ENCODE measurements around the gene SERPINB8. TPM values are rescaled to one million over a fixed set of nuclear protein-coding genes. Genes with fewer than 3 reads are reported as not detected.

Gene SERPINB8
- total RNA-seq, 4 donors from 2014 or later, result 6.2 to 18.4 (median 11.1) TPM

- TF ChIP-seq POLR2A (IDR thresholded peaks at IDR 0.05; ENCODE audit: low read depth) (no peak), EP300 (IDR thresholded peaks at IDR 0.05) (no peak), POLR2AphosphoS5 (IDR thresholded peaks at IDR 0.05) (no peak), CTCF (IDR thresholded peaks at IDR 0.05) (no peak)
- no peak for DNase-seq (ENCODE audit: extremely low spot score)
- H3K27me3 ChIP-seq, result peaks cover 0 to 12% (median 0%) of the 10 kb centered on the region in 4 donors
- H3K9me3 ChIP-seq, result no peaks in the 10 kb centered on the region
- no peaks in the 10 kb centered on the region for H3K36me3 ChIP-seq
- no peak overlapping the region for H3K4me3 ChIP-seq
- peaks cover 5 to 9% (median 8%) of the 10 kb centered on the region in 4 donors for H3K4me1 ChIP-seq
- no peak overlapping the region for H3K27ac ChIP-seq (replicated peaks in 1 of 4)
- intact Hi-C loops (cut with DNase I), result loop anchor here (2.0 kb wide), 1 partner anchor 14 kb away; no protein-coding TSS in a partner anchor
These were observed 5.0 kb upstream of the SERPINB8 start for GRCh38 chr18:63964908-63965307.

GRCh38 chr18:63965716-63966330, 4.1 kb upstream of the SERPINB8 start:
- intact Hi-C loops (cut with DNase I), result loop anchor here (2.0 kb wide), 1 partner anchor 13 kb away; no protein-coding TSS in a partner anchor
- H3K9me3 ChIP-seq, result no peaks in the 10 kb centered on the region
- no peak for TF ChIP-seq CTCF (IDR thresholded peaks at IDR 0.05)
- H3K27me3 ChIP-seq, result peaks cover 0 to 12% (median 0%) of the 10 kb centered on the region in 4 donors
- H3K27ac ChIP-seq (replicated peaks in 1 of 4), result no peak overlapping the region
- WGBS, result 71% methylated on average over 5 of the region's 5 CpGs
- H3K36me3 ChIP-seq, result no peaks in the 10 kb centered on the region
- H3K4me3 ChIP-seq, result no peak overlapping the region
- DNase-seq (ENCODE audit: extremely low spot score), result no peak
- H3K4me1 ChIP-seq, result peaks cover 5 to 12% (median 10%) of the 10 kb centered on the region in 4 donors

DNA sequence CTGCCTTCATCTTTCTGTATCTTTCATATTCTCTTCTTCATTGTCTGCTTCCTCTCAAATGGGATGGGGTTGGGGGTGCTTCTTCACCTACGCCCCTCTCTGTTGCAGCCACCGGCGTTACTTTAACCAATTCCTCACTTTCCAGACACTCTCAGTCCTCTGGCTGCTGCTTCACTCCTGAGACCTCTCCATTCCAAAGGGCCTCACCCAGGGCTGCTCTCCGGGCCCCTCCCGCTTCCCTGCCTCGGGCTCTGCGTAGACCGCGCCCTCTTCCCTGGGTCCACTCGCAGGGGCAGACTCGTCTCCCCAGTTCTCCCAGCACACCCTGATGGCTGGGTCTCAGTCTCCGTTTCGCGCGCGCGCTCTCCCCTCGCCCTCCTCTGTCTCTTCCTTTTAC, 926 bp downstream of the SERPINB8 start:
- intact Hi-C loops (cut with DNase I), result loop anchor here (10.0 kb wide), 1 partner anchor 1446 kb away; the partner anchor contains the start of gene ZCCHC2
- TF ChIP-seq POLR2A (IDR thresholded peaks at IDR 0.05; ENCODE audit: low read depth), result no peak
- no peak for TF ChIP-seq EP300 (IDR thresholded peaks at IDR 0.05)
- no peak for TF ChIP-seq POLR2AphosphoS5 (IDR thresholded peaks at IDR 0.05)
- H3K27ac ChIP-seq (replicated peaks in 1 of 4), result peak overlapping the region; percentile 89 to 97 (median 93)
- H3K9me3 ChIP-seq, result no peaks in the 10 kb centered on the region
- H3K27me3 ChIP-seq, result no peaks in the 10 kb centered on the region
- 26% methylated on average over 18 of the region's 18 CpGs for WGBS
- DNase-seq (ENCODE audit: extremely low spot score), result no peak
- H3K36me3 ChIP-seq, result no peaks in the 10 kb centered on the region
- peaks cover 5 to 17% (median 15%) of the 10 kb centered on the region in 4 donors for H3K4me1 ChIP-seq
- peak overlapping the region; percentile 65 to 81 (median 76) for H3K4me3 ChIP-seq

DNA sequence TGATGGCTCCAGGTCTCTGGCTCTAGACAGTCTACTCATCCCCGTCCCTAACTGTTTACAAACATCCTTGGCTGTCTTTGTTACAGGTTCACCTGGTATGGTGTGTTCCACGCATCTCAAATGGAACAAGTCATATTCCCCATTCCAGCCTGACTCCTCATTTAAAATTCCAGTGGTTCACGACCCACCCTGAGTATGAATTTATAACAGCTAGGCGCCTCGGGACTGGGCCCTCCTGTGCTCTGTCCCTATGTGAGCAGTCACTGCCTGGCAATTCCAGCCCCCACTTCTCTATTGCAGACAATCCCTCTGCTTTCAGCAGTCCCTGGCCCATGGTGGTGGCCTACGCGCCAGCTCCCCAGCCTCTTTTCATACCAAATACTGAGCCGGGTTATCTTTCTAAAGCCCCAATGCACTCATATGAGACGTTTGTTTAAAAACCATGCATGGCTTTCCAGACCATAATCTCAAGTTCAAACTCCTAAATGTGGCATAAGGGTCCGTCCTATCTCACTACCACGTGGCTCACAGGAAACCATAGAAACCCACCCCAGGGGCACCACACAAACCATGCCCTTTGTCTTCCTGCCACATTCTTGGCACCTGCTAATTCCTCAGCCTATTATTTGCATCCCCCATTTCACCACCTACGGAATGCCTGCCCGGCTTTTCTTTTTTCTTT, 1.6 kb downstream of the SERPINB8 start:
- Histone ChIP-seq H3K4me1 (peaks cover 5 to 17% (median 15%) of the 10 kb centered on the region in 4 donors), H3K36me3 (no peaks in the 10 kb centered on the region), H3K4me3 (peak overlapping the region; percentile 65 to 81 (median 76)), H3K27ac (replicated peaks in 1 of 4) (peak overlapping the region; percentile 89 to 97 (median 93)), H3K9me3 (no peaks in the 10 kb centered on the region), H3K27me3 (no peaks in the 10 kb centered on the region)
- no peak for DNase-seq (ENCODE audit: extremely low spot score)
- TF ChIP-seq EP300 (IDR thresholded peaks at IDR 0.05), result no peak
- TF ChIP-seq POLR2A (IDR thresholded peaks at IDR 0.05; ENCODE audit: low read depth), result no peak
- no peak for TF ChIP-seq CTCF (IDR thresholded peaks at IDR 0.05)
- no peak for TF ChIP-seq POLR2AphosphoS5 (IDR thresholded peaks at IDR 0.05)
- 76% methylated on average over 13 of the region's 13 CpGs for WGBS
- intact Hi-C loops (cut with DNase I), result loop anchor here (10.0 kb wide), 1 partner anchor 1447 kb away; the partner anchor contains the start of gene ZCCHC2

DNA sequence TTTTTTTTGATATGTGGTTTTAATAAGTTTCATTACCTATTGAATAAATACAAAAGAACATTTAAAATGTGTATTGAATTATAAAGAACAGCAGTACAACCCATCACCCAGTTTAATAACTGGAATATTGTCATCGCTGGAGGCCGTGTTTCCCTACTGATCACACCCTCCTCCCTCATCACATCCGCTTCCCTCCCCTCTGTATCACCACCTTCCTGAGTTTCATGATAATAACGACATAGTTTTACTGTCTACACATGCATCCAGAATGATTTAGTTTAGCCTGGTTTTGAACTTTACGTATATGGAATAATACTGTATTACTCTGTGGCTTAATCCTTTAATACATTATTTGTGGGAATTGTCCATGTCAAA, 2.1 kb downstream of the SERPINB8 start:
- Histone ChIP-seq H3K27me3 (no peaks in the 10 kb centered on the region), H3K4me3 (no peak overlapping the region), H3K27ac (replicated peaks in 1 of 4) (no peak overlapping the region), H3K36me3 (no peaks in the 10 kb centered on the region), H3K9me3 (no peaks in the 10 kb centered on the region), H3K4me1 (peaks cover 5 to 17% (median 15%) of the 10 kb centered on the region in 4 donors)
- no peak for TF ChIP-seq CTCF (IDR thresholded peaks at IDR 0.05)
- TF ChIP-seq POLR2AphosphoS5 (IDR thresholded peaks at IDR 0.05), result no peak
- TF ChIP-seq EP300 (IDR thresholded peaks at IDR 0.05), result no peak
- TF ChIP-seq POLR2A (IDR thresholded peaks at IDR 0.05; ENCODE audit: low read depth), result no peak
- DNase-seq (ENCODE audit: extremely low spot score), result no peak
- 80% methylated on average over 5 of the region's 5 CpGs for WGBS
- intact Hi-C loops (cut with DNase I), result loop anchor here (10.0 kb wide), 1 partner anchor 1447 kb away; the partner anchor contains the start of gene ZCCHC2
